ENCODE data around the gene OSBPL3.
"Not testable (repeated sequence)": the region's sequence is repeated elsewhere in the genome, so short reads cannot be mapped to it uniquely, and the experiment has no call there.

OSBPL3 gene

DNA sequence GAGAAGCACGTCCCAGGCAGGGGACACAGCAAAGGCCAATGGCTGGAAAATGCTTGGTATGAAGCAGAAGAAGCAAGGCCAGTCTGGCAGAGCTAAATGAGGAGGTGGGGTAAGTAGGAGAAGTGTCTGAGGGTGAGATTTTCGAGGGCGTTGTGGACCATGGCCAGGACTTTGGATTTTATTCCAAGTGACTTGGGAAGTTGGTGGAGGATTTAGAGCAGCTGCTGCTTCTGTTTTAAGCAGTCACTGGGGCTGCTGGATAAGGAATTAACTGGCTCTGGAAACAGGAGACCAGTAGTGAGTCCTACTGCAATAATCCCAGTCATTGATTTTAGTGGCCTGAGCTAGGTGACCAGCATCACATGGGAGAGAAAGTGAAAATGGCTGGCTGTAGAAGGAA lies 155.1 kb downstream of the OSBPL3 start:
- no peak for DNase-seq

DNA sequence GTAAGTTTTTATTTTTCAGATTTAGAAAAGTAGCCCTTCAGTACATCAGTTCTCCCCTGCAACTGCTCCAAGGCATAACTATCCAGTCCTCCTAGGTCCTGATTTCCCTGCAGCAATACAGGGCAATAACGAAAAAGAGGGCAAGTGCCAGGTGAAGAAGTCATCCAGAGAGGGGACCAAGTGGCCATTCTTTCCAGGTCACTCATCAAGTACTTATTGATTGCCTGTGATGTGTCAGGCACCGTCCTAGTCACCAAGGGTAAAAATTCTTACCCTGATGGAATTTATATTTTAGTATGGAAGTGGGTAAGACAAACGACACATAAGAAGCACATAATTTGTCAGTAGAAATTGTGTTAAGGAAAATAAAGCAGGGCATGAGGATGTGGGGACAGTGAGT lies 155.6 kb downstream of the OSBPL3 start:
- DNase-seq: no peak

GRCh38 chr7:24821754-24822054 lies 158.3 kb downstream of the OSBPL3 start:
- DNase-seq: no peak

GRCh38 chr7:24821045-24821753 lies 158.8 kb downstream of the OSBPL3 start:
- DNase-seq: peak; percentile 24

DNA sequence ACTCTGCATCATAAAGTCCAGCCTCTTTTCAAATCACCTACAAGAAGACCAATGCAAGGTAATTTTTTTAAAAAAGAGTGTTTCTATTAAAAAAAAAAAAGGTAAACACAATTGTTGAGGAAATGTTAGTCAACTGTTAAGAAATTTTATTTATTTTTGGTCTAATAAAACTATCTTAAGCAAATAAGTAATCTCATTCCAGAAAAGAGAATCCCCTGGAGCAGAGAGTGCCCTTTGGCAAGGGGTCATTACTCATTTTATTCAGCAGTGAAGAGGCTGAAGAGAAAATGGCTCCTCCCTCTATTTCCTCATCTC lies 159.3 kb downstream of the OSBPL3 start:
- DNase-seq: no peak

- DNase-seq: peak; percentile 13
Observed at GRCh38 chr7:24819916-24820689, 159.9 kb downstream of the OSBPL3 start.

DNA sequence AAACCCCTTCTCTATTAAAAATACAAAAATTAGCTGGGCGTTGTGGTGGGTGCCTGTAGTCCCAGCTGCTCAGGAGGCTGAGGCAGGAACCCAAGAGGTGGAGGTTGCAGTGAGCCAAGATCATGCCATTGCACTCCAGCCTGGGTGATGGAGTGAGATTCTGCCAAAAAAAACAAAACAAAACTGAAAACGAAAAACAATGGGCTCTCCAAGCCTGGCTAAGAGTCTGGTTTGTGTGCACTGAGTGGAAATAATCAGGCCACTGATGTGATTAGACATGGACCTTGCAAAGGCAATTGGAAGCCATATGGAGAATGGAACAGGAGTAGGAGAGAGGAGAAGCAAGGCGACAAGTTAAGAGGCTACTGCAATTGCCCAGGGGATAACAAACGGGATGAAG lies 162.6 kb downstream of the OSBPL3 start:
- DNase-seq: no peak

DNA sequence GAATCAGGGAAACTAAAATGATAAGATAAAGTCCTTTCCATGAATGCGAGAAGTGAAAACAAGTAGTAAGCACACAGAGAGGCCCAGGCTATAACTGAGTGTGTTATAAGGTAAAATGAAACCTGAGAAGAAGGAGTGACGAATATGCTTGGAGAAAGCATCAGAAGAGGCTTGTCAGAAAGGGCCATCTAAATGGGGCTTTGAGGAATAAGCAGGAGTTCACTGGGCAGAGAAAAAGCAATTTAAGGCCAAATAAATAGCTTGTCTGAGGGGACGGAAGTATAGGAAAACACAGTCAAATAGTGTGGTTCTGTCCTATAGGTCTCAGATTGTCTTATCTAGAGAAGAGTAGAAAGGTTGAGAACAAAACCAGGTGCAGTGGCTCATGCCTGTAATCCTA lies 163.1 kb downstream of the OSBPL3 start:
- no peak for DNase-seq

DNA sequence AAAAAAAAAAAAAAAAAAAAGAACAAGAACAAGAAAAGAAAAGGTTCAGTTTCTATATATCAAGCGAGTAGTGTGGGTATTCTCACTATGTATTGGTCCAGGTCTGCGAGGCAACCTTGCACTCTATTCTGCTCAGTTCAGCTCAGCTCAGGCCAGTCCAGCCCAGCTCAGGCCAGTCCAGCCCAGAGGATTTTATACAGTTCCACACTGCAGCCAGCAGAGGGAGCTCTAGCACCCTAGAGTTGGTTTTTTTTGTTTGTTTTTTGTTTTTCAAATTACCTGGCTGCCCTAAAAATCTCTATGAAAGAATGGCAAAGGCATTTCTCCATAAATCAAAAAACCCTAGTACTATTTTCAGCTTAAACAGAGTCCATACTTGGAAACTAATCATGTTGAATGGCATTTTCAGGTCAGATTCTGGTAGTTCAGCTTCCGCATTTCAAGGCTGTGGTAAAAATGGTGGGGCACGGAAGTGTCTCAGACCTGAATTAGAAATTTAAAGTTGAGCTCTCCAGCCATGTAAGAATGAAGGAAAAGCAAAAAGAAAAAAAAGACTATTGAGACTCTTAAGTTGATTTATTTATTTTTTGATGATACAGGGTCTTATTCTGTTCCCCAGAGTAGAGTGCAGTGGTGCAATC lies 167.6 kb downstream of the OSBPL3 start:
- no peak for DNase-seq

DNA sequence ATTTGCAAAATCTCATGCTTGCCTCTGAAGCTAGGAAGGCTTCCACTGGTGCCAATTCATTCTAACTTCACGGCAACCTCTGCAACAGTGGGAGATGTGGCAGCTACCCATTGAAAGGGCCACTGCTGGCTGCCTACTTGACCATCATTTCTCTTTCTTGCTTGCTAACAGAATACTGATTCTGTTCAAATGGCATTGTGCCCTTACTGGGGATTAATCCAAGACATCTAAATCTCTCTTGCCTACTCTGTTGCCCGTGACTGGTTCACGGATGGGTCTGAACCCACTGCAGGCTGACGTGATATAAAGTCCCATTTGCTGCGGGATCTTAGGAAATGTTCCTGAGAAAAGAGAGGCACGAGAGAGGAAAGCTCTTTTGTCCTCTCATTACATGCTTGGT lies 171.5 kb downstream of the OSBPL3 start:
- no peak for DNase-seq

- no peak for DNase-seq
Observed at GRCh38 chr7:24802300-24802699, 177.7 kb downstream of the OSBPL3 start.

- DNase-seq: no peak
Observed at GRCh38 chr7:24801883-24802282, 178.1 kb downstream of the OSBPL3 start.

DNA sequence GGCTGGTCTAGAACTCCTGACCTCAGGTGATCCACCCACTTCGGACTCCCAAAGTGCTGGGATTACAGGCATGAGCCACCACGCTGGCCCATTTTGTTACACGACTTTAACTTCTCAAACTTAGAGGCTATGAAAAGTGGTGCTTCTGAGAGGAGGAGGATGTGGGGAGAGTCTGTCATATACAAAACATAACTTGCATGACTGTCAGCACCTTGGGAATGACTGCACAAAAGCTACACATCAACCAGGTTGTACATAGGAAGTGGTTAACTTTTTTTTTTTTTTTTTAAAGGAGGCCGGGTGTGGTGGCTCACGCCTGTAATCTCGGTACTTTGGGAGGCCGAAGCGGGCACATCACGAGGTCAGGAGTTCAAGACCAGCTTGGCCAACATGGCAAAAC lies 179.3 kb downstream of the OSBPL3 start:
- no peak for DNase-seq

GRCh38 chr7:24800073-24800472 lies 179.9 kb downstream of the OSBPL3 start:
- DNase-seq: no peak

- DNase-seq: no peak
Observed at GRCh38 chr7:24799506-24799905, 180.5 kb downstream of the OSBPL3 start.

DNA sequence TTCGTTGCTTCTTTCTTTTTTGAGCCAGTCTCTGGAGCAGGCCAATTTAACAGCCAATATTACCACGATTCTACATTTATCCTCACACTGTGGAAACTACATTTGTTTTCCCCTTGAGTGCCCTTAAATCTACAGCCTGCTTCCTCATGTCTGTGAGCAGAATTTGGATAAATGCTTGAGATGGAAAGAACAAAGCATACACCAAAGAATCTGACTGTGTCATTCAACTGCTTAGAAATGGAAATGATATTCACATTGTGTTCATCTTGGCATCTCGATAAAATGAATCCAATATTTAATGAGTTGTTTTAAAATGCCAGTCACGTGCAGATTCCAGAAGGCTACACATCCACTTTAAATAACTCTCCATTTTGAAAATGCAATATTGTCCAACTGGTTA lies 181.7 kb downstream of the OSBPL3 start:
- DNase-seq: no peak

GRCh38 chr7:24797270-24797669 lies 182.7 kb downstream of the OSBPL3 start:
- DNase-seq: no peak

GRCh38 chr7:24795407-24795767 lies 184.6 kb downstream of the OSBPL3 start:
- DNase-seq: no peak

GRCh38 chr7:24794751-24795406 lies 185.1 kb downstream of the OSBPL3 start:
- DNase-seq: not testable (repeated sequence)

DNA sequence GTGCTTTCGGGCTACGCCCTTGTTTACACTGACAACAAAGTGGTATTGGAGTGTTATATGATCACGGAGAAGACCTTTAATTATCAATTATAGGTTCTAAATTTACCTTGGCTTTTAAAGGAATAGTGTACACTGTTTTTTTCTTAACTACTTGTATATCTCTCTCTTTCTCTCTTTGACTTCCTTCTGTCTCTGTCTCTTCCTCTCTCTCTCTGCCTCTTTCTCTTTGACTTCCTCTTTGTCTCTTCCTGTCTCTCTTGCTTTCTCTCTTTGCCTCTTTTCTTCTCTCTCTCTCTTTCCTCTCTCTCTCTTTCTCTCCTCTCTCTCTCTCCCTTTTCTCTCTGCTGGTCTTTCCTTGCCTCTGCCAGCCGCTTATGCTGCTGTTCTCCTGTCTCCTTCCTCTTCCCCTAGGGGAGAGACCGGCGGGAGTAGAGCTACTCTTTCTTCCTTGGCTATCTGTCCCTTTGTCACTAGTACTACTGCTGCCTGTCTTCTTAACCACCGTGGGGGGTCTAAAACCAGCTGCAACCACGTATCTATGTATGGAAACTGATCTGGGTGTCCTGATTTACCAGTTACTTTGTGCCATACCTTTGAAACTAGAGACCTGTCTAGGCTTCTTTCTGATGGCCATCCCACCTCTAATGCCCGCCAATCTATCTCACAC lies 185.9 kb downstream of the OSBPL3 start:
- no peak for DNase-seq

DNA sequence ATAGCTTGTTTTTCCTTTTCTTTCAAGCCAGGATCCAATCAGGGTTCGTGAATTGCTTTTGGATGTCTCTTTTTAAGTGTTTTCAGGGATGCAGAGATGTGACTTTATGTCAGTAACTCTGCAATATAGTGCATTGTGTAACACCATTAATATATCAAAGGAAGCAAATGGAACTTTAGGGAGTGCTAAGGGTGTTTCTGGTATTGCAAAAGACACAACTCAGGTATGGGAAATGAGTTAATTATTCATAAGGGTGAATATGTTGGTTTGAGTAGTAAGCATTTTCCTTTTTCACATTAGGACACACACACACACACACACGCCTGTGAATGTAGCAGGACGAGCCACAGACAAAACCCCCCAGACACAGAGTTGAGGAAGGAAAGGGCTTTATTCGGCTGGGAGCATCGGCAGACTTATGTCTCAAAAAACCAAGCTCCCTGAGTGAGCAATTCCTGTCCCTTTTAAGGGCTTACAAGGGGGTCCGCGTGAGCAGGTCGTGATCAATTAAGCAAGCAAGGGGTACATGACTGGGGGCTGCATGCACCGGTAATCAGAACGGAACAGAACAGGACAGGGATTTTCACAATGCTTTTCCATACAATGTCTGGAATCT lies 190.9 kb downstream of the OSBPL3 start:
- DNase-seq: no peak

DNA sequence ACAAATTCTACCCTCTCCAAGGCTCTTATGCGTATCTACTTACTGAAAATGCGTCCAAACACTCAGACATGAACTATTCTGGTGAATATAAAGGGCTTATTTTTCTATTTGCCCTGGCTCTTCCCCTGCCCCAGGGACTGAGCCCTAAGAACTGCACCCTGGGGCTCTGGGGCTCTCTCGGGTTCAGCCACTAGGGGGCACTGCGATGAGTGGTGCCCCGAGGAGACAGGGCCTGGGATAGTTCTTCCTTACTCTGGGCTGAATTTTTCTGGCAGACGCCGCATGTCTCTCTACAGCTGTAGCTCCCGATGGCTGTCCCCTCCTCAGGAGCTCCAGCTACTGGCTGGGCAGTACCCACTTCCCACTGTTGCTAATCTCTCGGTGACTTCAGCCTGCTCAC lies 191.9 kb downstream of the OSBPL3 start:
- DNase-seq: no peak

GRCh38 chr7:24786941-24787340 lies 193.0 kb downstream of the OSBPL3 start:
- DNase-seq: peak; percentile 58

Measured in GOT3 (cell line).